ENCODE measurements around the gene KCTD13. TPM values are rescaled to one million over a fixed set of nuclear protein-coding genes. Genes with fewer than 3 reads are reported as not detected.
"Not testable (repeated sequence)": the region's sequence is repeated elsewhere in the genome, so short reads cannot be mapped to it uniquely, and the experiment has no call there.

KCTD13 gene
- total RNA-seq, 2 donors from 2014 or later, result 29.2 to 37.1 TPM

DNA sequence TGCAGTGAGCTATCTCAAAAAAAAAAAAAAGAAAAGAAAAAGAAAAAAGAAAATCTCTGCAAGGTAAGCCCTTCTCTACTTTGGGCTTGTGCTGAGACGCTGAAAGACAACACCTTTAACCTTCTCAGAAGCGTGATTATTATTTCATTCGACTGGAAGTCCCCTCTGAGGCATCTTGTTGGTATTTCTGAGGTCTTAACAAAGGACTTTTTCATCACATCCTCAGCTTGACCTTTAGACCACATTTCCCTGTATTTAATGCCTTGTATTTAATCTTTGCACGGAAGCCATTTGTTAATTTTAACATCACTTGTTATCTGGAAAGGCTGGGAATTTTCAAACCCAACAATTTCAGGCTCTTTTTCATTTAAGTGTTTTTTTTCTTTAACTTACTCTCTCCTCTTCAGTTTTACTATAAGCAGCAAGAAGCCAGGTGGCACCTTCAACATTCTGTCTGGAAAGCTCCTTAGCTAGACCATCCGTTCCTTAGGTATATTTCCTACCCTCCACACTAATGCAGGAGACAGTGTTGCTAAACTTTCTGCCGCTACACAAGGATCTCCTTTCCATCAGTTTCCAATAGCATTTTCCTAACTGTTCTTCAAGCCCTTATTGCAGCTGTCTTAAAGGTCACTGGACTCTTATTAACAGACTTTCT lies 10.3 kb downstream of the KCTD13 start:
- Histone ChIP-seq H3K27me3 (replicated peaks; ENCODE audit: insufficient read depth) (no peaks in the 10 kb centered on the region), H3K4me1 (ENCODE audit: control insufficient read depth in 1 of 2, low read depth in 2 of 2) (no peaks in the 10 kb centered on the region), H3K36me3 (peaks cover 11% of the 10 kb centered on the region), H3K9me3 (no peaks in the 10 kb centered on the region), H3K27ac (no peak overlapping the region), H3K4me3 (no peak overlapping the region)
- DNase-seq (ENCODE audit: low spot score) (no peak), ATAC-seq (ENCODE audit: insufficient number of reproducible peaks, low FRiP score, low read depth) (no peak)
- TF ChIP-seq CTCF (IDR thresholded peaks at IDR 0.05), result no peak

- ATAC-seq (ENCODE audit: insufficient number of reproducible peaks, low FRiP score, low read depth), result no peak
- no peak for TF ChIP-seq CTCF (IDR thresholded peaks at IDR 0.05)
These were observed 12.5 kb downstream of the KCTD13 start for GRCh38 chr16:29913514-29913913.

GRCh38 chr16:29912087-29912486 lies 13.9 kb downstream of the KCTD13 start:
- ATAC-seq (ENCODE audit: insufficient number of reproducible peaks, low FRiP score, low read depth) (no peak), DNase-seq (ENCODE audit: low spot score) (no peak)
- H3K4me3 ChIP-seq, result no peak overlapping the region
- no peak for TF ChIP-seq CTCF (IDR thresholded peaks at IDR 0.05)
- no peaks in the 10 kb centered on the region for H3K4me1 ChIP-seq (ENCODE audit: control insufficient read depth in 1 of 2, low read depth in 2 of 2)
- no peak overlapping the region for H3K27ac ChIP-seq
- no peaks in the 10 kb centered on the region for H3K27me3 ChIP-seq (replicated peaks; ENCODE audit: insufficient read depth)
- H3K9me3 ChIP-seq, result no peaks in the 10 kb centered on the region
- peaks cover 8% of the 10 kb centered on the region for H3K36me3 ChIP-seq

More at GRCh38 chr16:29913514-29913913, 12.5 kb downstream of the KCTD13 start:
- Histone ChIP-seq H3K4me1 (ENCODE audit: control insufficient read depth in 1 of 2, low read depth in 2 of 2) (no peaks in the 10 kb centered on the region), H3K27ac (no peak overlapping the region), H3K9me3 (no peaks in the 10 kb centered on the region), H3K36me3 (peaks cover 11% of the 10 kb centered on the region), H3K27me3 (replicated peaks; ENCODE audit: insufficient read depth) (no peaks in the 10 kb centered on the region), H3K4me3 (no peak overlapping the region)
- no peak for DNase-seq (ENCODE audit: low spot score)

DNA sequence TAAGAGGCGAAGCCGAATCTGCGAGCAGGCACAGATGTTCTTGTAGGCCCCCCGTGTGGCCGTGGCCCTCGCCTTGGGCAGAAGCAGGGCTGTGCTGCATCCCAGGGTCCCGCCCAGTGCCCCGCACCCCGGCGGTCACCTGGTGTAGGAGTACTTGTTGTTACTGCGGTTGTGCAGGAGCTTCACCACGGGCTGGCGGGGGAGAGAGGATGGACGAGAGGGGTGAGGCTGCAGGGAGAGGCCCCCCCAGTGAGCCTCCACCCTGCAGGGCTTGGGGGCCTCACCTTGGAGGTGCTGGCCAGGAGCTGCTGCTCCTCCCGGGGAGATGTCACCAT lies 14.4 kb downstream of the KCTD13 start:
- Histone ChIP-seq H3K4me3 (no peak overlapping the region), H3K4me1 (ENCODE audit: control insufficient read depth in 1 of 2, low read depth in 2 of 2) (no peaks in the 10 kb centered on the region), H3K27ac (no peak overlapping the region), H3K36me3 (peaks cover 8% of the 10 kb centered on the region), H3K9me3 (no peaks in the 10 kb centered on the region), H3K27me3 (replicated peaks; ENCODE audit: insufficient read depth) (no peaks in the 10 kb centered on the region)
- DNase-seq (ENCODE audit: low spot score), result no peak
- TF ChIP-seq CTCF (IDR thresholded peaks at IDR 0.05), result no peak
- ATAC-seq (ENCODE audit: insufficient number of reproducible peaks, low FRiP score, low read depth), result no peak

DNA sequence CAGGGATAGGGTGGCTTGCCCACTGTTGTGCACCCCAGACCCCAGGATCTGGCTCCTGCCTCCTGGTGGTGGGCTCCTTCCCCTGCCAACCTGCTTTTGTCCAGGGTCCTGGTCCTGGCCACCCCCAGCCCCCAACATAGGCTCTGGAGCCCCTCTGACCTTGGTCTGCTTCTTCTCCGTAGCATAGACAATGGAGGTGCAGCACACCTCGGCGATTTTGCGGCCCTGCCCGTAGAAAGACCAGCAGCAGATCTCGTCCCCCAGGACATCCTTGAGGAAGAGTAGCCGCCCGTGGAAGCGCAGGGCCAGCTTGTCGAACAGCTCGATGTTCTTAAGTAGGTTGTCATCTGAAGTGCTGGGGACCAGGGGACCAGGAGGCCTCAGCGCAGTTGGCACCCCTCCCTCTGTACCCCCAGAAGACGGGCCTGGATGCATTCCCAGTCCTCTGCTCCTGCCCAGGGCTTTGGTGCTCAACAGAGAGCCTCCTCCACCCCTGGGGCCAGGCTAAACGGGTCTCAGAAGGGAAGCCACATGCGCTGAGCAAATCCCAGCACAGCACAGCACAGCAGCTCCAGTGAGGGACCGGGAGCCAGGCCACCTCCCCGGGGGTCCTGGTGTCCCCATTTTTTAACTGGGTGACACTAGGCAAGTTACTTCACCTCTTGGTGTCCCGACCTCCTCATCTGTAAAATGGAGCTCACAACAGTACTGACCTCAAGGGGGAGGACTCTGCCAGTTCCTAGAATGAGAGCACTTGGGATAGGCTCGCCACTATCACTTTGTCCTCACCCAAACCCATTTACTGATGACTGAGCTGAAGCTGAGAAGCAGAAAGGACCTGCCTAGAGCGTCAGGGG lies 15.0 kb downstream of the KCTD13 start:
- ATAC-seq (ENCODE audit: insufficient number of reproducible peaks, low FRiP score, low read depth) (no peak), DNase-seq (ENCODE audit: low spot score) (no peak)
- Histone ChIP-seq H3K27ac (no peak overlapping the region), H3K9me3 (no peaks in the 10 kb centered on the region), H3K4me3 (no peak overlapping the region), H3K4me1 (ENCODE audit: control insufficient read depth in 1 of 2, low read depth in 2 of 2) (no peaks in the 10 kb centered on the region), H3K27me3 (replicated peaks; ENCODE audit: insufficient read depth) (no peaks in the 10 kb centered on the region), H3K36me3 (peaks cover 8% of the 10 kb centered on the region)
- TF ChIP-seq CTCF (IDR thresholded peaks at IDR 0.05), result no peak

GRCh38 chr16:29909851-29910250 lies 16.2 kb downstream of the KCTD13 start:
- H3K9me3 ChIP-seq; H3K4me3 ChIP-seq; H3K36me3 ChIP-seq; H3K4me1 ChIP-seq (ENCODE audit: control insufficient read depth in 1 of 2, low read depth in 2 of 2); H3K27ac ChIP-seq; H3K27me3 ChIP-seq (replicated peaks; ENCODE audit: insufficient read depth); ATAC-seq (ENCODE audit: insufficient number of reproducible peaks, low FRiP score, low read depth); DNase-seq (ENCODE audit: low spot score): not testable (repeated sequence)

Measured in thoracic aorta (tissue), 2 donors.